ENCODE data around the gene TRIM33. TPM values are rescaled to one million over a fixed set of nuclear protein-coding genes. Genes with fewer than 3 reads are reported as not detected.
"Not testable (repeated sequence)": the region's sequence is repeated elsewhere in the genome, so short reads cannot be mapped to it uniquely, and the experiment has no call there.

The TRIM33 gene
- total RNA-seq, 1 experiment from 2014 or later, result 22.9 TPM

DNA sequence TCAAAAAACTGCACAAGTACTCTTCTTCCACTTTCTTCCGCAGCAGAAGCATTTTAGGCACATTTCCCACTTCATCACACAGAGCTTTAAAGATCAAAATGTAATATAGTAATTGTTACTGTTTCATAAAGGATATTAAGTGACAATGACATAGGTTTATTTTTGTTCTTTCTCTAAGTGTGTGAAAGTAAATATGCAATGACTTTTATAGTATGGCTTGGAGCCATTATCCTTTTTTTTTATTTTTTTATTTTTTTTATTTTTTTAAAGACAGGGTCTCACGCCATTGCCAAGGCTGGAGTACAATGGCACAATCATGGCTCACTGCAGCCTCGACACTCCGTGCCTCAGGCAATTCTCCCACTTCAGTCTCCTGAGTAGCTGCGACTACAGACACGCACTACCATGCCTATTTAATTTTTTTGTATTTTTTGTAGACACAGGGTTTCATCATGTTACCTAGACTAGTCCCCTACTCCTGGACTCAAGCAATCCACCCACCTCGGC lies 7.0 kb downstream of the TRIM33 start:
- no peak overlapping the region for H3K4me3 ChIP-seq
- H3K27ac ChIP-seq, result no peak overlapping the region
- no peaks in the 10 kb centered on the region for H3K9me3 ChIP-seq (replicated peaks)
- H3K4me1 ChIP-seq (replicated peaks), result peaks cover under 1% of the 10 kb centered on the region; the same call in 1 of the 2 replicates
- no peak for DNase-seq (ENCODE audit: low read depth in 1 of 2, low spot score in 2 of 2)
- H3K36me3 ChIP-seq, result peaks cover 18% of the 10 kb centered on the region
- no peaks in the 10 kb centered on the region for H3K27me3 ChIP-seq (replicated peaks)

DNA sequence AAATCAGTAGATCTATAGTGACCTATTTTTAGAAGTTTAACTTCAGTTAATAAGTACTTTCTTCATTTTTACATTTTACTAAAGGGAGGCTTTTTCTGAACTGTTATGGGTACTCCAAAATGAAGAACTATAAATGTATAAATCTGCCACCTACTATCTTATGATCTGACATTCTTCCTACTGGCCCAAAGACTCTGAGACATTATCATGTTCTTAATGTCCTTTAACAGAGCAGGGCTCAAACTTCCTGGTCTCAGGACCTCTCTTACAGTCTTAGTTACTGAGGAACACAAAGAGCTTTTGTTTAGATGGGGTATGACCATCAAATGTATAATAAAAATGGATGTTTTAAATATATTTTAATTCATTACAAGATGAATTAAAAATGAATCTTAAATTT lies 8.9 kb downstream of the TRIM33 start:
- no peaks in the 10 kb centered on the region for H3K4me1 ChIP-seq (replicated peaks)
- no peaks in the 10 kb centered on the region for H3K27me3 ChIP-seq (replicated peaks)

DNA sequence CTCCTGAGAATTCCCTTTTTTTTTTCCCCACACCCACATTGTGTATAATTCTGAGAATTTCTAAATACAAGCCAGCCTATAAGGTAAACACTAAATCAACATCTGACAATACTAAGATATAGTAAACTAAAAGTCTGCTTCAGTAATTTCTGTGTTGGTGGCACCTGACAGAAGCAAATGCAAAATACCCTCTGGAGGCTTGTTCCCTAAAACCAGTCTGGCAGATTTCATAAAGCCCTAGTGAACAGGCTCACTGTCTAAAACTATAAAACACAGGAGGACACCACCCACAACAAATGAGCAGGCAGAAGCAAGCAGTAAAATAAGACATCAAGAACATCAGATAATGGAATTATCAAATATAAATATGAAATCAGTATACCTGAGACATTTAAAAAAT lies 11.5 kb downstream of the TRIM33 start:
- Histone ChIP-seq H3K36me3 (no peaks in the 10 kb centered on the region; the same call in 1 of the 2 replicates), H3K27ac (no peak overlapping the region), H3K27me3 (replicated peaks) (no peaks in the 10 kb centered on the region), H3K4me3 (no peak overlapping the region), H3K9me3 (replicated peaks) (no peaks in the 10 kb centered on the region), H3K4me1 (replicated peaks) (no peaks in the 10 kb centered on the region)
- no peak for DNase-seq (ENCODE audit: low read depth in 1 of 2, low spot score in 2 of 2)

More for the DNA sequence above, 8.9 kb downstream of the TRIM33 start:
- H3K4me3 ChIP-seq, result no peak overlapping the region
- DNase-seq (ENCODE audit: low read depth in 1 of 2, low spot score in 2 of 2), result no peak
- H3K36me3 ChIP-seq, result peaks cover 16% of the 10 kb centered on the region
- no peak overlapping the region for H3K27ac ChIP-seq
- no peaks in the 10 kb centered on the region for H3K9me3 ChIP-seq (replicated peaks)

DNA sequence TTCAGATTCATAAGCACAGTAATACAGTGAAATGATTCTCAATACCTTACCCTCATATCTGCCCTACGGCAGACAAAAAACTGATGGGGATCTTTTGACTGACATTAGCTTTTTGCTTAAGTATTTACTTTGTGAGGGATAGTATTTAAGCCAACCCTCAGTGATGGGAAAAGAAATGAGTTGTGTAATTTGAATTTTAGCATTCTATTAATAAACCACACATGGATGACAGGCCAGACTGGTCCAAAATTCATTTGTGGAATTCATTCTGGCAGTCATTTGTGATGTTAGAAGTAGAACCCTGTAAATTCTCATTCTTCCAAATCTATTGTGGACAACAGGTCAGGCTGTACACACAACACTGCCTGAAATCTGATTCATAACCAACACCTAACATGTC lies 14.9 kb downstream of the TRIM33 start:
- no peak for DNase-seq (ENCODE audit: low read depth in 1 of 2, low spot score in 2 of 2)
- H3K9me3 ChIP-seq (replicated peaks), result no peaks in the 10 kb centered on the region
- H3K27me3 ChIP-seq (replicated peaks), result no peaks in the 10 kb centered on the region
- H3K36me3 ChIP-seq, result 0 out of 2 replicates have a peak, but pooled peaks cover 3% of the 10 kb centered on the region
- no peak overlapping the region for H3K4me3 ChIP-seq
- H3K27ac ChIP-seq, result no peak overlapping the region
- H3K4me1 ChIP-seq (replicated peaks), result no peaks in the 10 kb centered on the region

DNA sequence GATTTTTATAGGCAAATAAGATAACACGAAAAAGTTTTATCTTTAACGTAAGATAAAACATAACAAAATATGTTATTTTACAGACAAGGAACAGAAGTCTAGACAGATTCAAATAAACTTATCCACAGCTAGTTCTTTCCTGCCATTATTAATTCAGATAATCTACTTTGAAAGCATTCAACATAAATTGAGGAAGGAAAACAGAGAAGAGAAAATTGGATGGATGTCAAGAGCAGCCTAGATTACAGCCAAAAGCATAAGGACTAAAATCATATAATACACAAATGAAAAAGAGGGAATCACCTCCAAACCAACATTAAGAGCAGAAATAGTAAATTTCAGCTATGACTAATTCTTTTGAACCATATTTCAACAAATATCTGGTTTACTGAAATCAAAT lies 15.5 kb downstream of the TRIM33 start:
- Histone ChIP-seq H3K36me3 (0 out of 2 replicates have a peak, but pooled peaks cover 3% of the 10 kb centered on the region), H3K9me3 (replicated peaks) (no peaks in the 10 kb centered on the region), H3K4me1 (replicated peaks) (no peaks in the 10 kb centered on the region), H3K4me3 (no peak overlapping the region), H3K27ac (no peak overlapping the region), H3K27me3 (replicated peaks) (no peaks in the 10 kb centered on the region)
- no peak for DNase-seq (ENCODE audit: low read depth in 1 of 2, low spot score in 2 of 2)

DNA sequence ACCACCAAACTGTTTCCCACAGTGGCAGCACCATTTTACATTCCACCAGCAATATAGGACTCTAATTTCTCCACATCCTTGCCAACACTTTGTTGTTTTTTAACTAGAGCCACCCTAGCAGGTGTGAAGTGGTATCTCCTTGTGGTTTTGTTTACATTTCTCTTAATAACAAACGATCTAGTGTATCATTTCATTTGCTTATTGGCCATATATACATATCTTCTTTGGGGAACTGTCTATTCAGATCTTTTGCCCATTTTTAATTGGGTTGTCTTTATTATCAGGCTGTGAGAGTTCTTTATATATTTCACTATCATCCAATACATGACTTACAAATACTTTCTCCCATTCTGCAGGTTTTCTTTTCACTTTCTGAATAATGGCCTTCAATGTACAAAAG lies 18.0 kb downstream of the TRIM33 start:
- H3K9me3 ChIP-seq (replicated peaks), result no peaks in the 10 kb centered on the region
- 0 out of 2 replicates have a peak, but pooled peaks cover 3% of the 10 kb centered on the region for H3K36me3 ChIP-seq
- no peak overlapping the region for H3K4me3 ChIP-seq
- H3K4me1 ChIP-seq (replicated peaks), result no peaks in the 10 kb centered on the region
- no peak for DNase-seq (ENCODE audit: low read depth in 1 of 2, low spot score in 2 of 2)
- no peaks in the 10 kb centered on the region for H3K27me3 ChIP-seq (replicated peaks)
- H3K27ac ChIP-seq, result no peak overlapping the region

DNA sequence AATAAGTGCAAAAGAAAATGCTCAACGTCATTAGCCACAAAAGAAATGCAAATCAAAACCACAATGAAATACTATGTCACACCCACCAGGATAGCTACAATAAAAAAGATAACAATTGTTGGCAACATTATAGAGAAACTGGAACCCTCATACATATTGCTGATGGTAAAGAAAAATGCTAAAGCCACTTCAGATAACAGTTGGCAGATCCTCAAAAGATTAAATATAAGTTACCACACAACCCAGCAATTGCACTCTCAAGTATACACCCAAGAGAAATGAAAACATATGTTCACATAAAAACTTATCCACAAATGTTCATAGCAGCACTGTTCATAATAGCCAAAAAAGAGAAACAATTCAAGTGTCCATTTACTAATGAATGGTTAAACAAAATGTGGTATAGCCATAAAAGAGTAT lies 20.7 kb downstream of the TRIM33 start:
- H3K36me3 ChIP-seq, result 0 out of 2 replicates have a peak, but pooled peaks cover 3% of the 10 kb centered on the region
- no peak overlapping the region for H3K4me3 ChIP-seq
- no peak for DNase-seq (ENCODE audit: low read depth in 1 of 2, low spot score in 2 of 2)
- H3K27ac ChIP-seq, result no peak overlapping the region
- no peaks in the 10 kb centered on the region for H3K27me3 ChIP-seq (replicated peaks)
- no peaks in the 10 kb centered on the region for H3K9me3 ChIP-seq (replicated peaks)
- no peaks in the 10 kb centered on the region for H3K4me1 ChIP-seq (replicated peaks)

DNA sequence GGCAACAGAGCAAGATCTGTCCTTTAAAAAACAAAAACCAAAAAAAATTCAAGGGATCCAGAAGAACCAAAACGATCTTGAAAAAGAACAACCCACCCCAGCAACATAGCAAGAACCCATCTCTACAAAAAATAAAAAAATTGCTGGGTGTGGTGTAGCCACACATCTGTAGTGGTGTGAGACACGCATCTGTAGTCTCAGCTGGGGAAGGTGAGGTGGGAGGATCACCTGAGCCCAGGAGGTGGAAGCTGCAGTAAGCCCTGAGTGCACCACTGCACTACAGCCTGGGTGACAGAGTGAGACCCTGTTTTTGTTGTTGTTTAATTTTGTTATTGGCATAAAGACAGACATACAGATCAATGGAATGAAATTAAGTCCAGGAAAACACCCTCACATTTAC lies 22.3 kb downstream of the TRIM33 start:
- Histone ChIP-seq H3K4me1 (replicated peaks) (no peaks in the 10 kb centered on the region), H3K9me3 (replicated peaks) (no peaks in the 10 kb centered on the region), H3K27ac (no peak overlapping the region), H3K36me3 (0 out of 2 replicates have a peak, but pooled peaks cover 3% of the 10 kb centered on the region), H3K27me3 (replicated peaks) (no peaks in the 10 kb centered on the region), H3K4me3 (no peak overlapping the region)
- DNase-seq (ENCODE audit: low read depth in 1 of 2, low spot score in 2 of 2), result no peak

DNA sequence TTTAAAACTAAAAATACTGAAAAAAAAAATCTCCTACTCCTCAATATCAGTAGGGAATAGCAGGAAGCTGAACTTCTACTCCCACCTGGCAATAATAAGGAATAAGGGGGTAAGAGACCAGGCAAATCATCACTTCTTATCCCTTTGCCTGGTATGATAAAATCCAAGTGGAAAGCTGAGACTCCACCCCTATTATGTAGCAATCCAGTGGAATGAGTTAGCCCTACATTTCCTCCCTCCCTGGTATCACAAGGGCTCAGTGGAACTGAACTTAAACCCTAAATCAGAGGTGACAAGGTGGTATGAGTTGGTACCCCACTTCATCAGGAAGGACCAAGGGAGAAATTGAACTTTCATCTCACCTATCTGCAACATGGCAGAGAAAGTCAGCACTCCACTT lies 25.7 kb downstream of the TRIM33 start:
- H3K9me3 ChIP-seq (replicated peaks), result no peaks in the 10 kb centered on the region
- H3K4me1 ChIP-seq (replicated peaks), result no peaks in the 10 kb centered on the region
- H3K27ac ChIP-seq, result no peak overlapping the region
- DNase-seq (ENCODE audit: low read depth in 1 of 2, low spot score in 2 of 2), result no peak
- no peaks in the 10 kb centered on the region for H3K27me3 ChIP-seq (replicated peaks)
- H3K36me3 ChIP-seq, result no peaks in the 10 kb centered on the region
- no peak overlapping the region for H3K4me3 ChIP-seq

DNA sequence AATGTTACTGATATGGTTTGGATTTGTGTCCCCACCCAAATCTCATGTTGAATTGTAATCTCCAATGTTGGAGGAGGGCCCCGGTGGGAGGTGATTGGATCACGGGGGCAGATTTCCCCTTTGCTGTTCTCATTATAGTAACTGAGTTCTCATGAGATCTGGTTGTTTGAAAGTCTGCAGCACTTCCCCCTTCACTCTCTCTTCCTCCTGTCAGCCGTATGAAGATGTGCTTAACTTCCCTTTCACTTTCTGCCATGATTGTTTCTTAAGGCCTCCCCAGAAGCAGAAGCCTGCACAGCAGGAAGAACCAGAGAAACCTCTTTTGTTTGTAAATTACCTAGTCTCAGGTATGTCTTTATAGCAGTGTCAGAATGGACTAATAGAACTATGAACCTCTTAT lies 28.4 kb downstream of the TRIM33 start:
- no peaks in the 10 kb centered on the region for H3K9me3 ChIP-seq (replicated peaks)
- H3K36me3 ChIP-seq, result no peaks in the 10 kb centered on the region
- no peak overlapping the region for H3K27ac ChIP-seq
- no peak for DNase-seq (ENCODE audit: low read depth in 1 of 2, low spot score in 2 of 2)
- no peaks in the 10 kb centered on the region for H3K4me1 ChIP-seq (replicated peaks)
- no peaks in the 10 kb centered on the region for H3K27me3 ChIP-seq (replicated peaks)
- H3K4me3 ChIP-seq, result no peak overlapping the region

DNA sequence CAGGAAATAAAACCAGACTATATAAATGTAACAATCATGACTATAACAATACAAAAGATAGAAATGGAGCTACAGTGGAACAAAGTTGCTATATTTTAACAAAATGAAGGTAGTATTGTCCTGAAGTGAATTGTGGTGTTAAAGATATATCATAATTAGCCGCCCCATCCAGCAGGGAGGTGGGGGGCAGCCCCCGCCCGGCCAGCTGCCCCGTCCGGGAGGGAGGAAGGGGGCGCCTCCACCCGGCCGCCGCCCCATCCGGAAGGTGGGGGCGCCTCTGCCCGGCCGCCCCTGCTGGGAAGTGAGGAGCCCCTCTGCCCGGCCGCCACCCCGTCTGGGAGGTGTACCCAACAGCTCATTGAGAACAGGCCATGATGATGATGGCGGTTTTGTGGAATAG lies 31.4 kb downstream of the TRIM33 start:
- H3K4me1 ChIP-seq (replicated peaks); DNase-seq (ENCODE audit: low read depth in 1 of 2, low spot score in 2 of 2); H3K9me3 ChIP-seq (replicated peaks); H3K36me3 ChIP-seq; H3K27ac ChIP-seq; H3K4me3 ChIP-seq; H3K27me3 ChIP-seq (replicated peaks): not testable (repeated sequence)

DNA sequence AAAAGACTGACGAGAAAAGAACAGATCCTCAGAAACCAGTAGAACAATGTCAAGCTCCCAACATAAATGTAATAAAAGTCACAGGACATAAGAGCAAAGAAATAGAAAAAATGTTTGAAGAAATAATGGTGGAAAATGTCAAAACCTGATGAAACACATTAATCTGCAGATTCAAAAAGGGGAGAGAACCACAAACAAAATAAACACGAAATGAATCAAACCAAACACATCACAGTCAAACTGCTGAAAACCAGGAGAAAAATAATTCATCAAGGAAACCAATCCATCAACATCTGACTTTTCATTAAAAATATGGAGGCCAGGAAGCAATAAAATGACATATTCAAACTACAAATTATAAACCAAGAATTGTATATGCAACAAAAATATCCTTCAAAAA lies 31.9 kb downstream of the TRIM33 start:
- no peaks in the 10 kb centered on the region for H3K4me1 ChIP-seq (replicated peaks)
- H3K27ac ChIP-seq, result no peak overlapping the region
- H3K9me3 ChIP-seq (replicated peaks), result no peaks in the 10 kb centered on the region
- no peak overlapping the region for H3K4me3 ChIP-seq
- no peak for DNase-seq (ENCODE audit: low read depth in 1 of 2, low spot score in 2 of 2)
- H3K27me3 ChIP-seq (replicated peaks), result no peaks in the 10 kb centered on the region
- no peaks in the 10 kb centered on the region for H3K36me3 ChIP-seq

DNA sequence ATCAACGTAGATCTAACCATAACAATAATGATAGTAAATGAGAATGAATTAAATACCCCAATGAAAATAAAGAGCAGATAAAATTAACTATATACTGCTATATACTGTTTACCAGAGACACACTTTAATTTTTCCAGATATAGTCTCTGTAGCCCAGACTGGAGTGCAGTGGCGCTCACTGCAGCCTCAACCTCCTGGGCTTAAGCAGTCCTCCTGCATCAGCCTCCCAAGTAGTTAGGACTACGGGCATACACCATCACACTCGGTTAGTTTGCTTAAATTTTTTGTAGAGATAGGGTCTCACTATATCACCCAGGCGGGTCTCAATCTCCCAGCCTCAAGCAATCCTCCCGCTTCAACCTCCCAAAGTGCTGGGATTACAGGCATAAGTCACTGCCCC lies 37.2 kb downstream of the TRIM33 start:
- H3K27me3 ChIP-seq (replicated peaks), result no peaks in the 10 kb centered on the region
- H3K36me3 ChIP-seq, result no peaks in the 10 kb centered on the region
- H3K4me1 ChIP-seq (replicated peaks), result no peaks in the 10 kb centered on the region
- H3K27ac ChIP-seq, result no peak overlapping the region
- H3K4me3 ChIP-seq, result no peak overlapping the region
- H3K9me3 ChIP-seq (replicated peaks), result no peaks in the 10 kb centered on the region
- no peak for DNase-seq (ENCODE audit: low read depth in 1 of 2, low spot score in 2 of 2)

DNA sequence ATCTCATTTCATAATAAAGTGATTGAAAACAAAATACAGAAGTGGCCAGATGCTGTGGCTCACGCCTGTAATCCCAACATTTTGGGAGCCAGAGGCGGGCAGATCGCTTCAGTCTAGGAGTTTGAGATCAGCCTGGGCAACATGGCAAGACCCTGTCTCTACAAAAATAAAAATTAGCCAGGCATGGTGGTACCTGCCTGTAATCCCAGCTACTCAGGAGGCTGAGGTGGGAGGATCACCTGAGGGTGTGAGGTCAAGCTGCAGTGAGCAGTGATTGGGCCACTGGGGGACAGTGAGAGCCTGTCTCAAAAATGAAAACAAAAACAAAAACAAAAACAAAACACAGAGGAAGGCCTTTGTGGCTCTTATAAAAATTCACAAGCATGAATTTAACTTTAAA lies 38.6 kb downstream of the TRIM33 start:
- Histone ChIP-seq H3K27me3 (replicated peaks) (no peaks in the 10 kb centered on the region), H3K4me3 (no peak overlapping the region), H3K4me1 (replicated peaks) (no peaks in the 10 kb centered on the region), H3K36me3 (no peaks in the 10 kb centered on the region), H3K9me3 (replicated peaks) (no peaks in the 10 kb centered on the region), H3K27ac (no peak overlapping the region)
- no peak for DNase-seq (ENCODE audit: low read depth in 1 of 2, low spot score in 2 of 2)

DNA sequence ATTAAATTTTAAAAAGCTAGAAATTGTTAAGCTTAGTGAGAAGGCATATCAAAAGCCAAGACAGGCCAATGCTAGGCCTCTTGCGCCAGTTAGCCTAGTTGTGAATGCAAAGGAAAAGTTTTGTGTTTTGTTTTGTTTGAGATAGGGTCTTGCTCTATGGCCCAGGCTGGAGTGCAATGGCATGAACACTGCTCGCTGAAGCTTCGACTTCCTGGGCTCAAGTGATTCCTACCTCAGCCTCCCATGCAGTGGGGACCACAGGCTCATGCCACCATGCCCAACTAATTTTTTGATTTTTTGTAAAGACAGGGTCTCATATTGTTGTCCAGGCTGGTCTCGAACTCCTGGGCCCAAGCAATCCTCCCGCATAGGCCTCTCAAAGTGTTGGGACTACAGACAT lies 40.3 kb downstream of the TRIM33 start:
- Histone ChIP-seq H3K9me3 (replicated peaks) (no peaks in the 10 kb centered on the region), H3K27ac (no peak overlapping the region), H3K27me3 (replicated peaks) (no peaks in the 10 kb centered on the region), H3K36me3 (no peaks in the 10 kb centered on the region), H3K4me3 (no peak overlapping the region), H3K4me1 (replicated peaks) (no peaks in the 10 kb centered on the region)
- DNase-seq (ENCODE audit: low read depth in 1 of 2, low spot score in 2 of 2), result no peak
